Coronary artery (tissue), 2 donors: ENCODE measurements around the gene SOX18.

Experiments used
- DNase-seq: peaks from one replicate; pipeline ENCODE4 v3.0.0-alpha.2; 2017; ENCODE audit warnings: low spot score
- H3K27ac ChIP-seq, 2 donors: fragments of 200-600 bp; sonication (generic); one replicate each; pipeline ENCODE4 v1.5.1; 2016 to 2019
- H3K4me3 ChIP-seq: fragments of 200-600 bp; sonication (generic); 2 replicates; pipeline ENCODE4 v1.5.1; 2016; ENCODE audit warnings: mild to moderate bottlenecking, moderate library complexity
- CTCF ChIP-seq: fragments of 200-600 bp; sonication (generic); IDR thresholded peaks from one replicate; pipeline ENCODE4 v1.5.1; 2019; ENCODE audit warnings: antibody characterized with exemption

The SOX18 gene

DNA sequence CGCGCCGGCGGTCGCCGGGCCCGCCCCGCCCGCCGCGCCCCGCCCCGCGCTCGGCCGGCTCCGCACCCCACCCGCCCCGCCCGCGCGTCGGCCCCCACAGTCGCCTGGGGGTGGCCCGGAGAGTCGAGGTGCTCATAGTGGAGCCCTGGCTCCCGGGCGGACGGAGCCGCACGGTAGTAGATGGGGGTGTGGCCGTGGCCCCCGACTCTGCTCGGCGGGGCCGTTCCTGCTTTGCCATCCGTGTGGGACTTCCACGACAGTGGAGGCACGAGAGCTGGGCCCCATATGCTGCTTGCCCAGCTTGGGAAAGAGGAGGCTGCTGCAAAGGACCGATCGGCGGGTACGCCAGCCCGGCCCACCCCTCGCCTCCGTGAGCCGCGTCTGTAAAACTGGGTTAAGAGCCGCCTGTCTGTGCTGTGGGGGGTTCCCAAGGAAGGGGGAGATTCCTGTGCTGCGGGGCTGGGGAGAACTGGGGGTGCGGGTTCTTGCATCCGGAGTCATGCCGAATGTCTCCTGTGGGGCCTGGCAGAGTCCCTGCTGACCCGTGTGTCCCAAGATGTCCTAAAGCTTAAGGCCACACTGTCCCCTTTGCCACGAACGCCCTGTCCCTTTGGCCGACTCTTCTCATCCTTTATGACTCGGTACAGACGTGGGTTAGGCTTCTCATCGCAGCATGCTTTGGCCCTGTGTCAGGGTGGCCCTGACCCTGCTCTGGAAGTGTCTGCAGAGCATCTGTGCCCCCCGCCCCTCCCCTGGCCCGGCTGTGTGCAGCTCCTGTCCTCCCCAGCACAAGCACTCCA is 30.8 kb upstream of the SOX18 start, which contains the start of gene OPRL1:
OPRL1 (plus strand) TSS at position 70 of the 800 bp plus-strand sequence. CDS start 12,639 bp downstream, outside the sequence.
- H3K4me3 ChIP-seq, result peak within 1 kb of the TSS; percentile 80
- DNase-seq, result no peak
- H3K27ac ChIP-seq, result peak within 1 kb of the TSS; percentile 58 to 92
- TF ChIP-seq CTCF, result no peak

DNA sequence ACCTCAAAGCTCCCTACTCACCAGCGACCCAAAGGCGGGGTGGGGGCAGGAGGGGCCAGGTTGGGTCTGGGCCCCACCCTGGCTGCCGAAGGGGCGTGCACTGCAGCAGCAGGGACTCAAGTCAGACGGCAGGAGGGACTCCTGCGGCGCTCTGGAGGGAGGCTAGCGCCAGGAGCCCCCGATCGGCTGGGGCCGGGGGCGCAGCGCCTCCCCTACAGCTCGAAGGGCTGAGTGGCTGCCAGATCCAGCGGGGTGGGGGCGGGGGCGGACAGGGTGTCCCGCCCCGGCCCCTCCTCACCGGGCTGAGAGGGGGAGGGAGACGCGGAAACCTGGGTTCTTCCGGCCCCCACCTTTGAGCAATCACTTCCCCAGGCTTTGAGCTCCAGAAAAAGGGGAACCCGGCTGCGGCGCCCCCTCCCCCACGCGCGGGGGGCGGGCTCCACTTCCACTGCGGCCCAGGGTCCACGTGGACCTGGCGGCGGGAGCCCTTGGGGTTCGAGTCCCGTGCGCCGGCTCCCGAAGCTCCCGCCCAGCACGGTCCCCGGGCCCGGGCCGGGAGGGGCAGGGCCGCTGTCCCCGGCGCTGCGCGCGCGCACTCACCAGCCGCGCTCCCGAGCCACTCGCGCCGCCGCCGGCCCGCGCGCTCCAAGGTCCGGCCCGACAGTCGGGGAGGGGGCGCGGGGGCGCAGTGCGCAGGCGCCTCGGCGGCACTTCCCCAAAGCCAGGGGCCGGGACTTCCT is 30.0 kb upstream of the SOX18 start, which contains the start of gene RGS19:
RGS19 (minus strand) TSS at position 246 of the 740 bp plus-strand sequence. CDS start 2,632 bp downstream, outside the sequence.
- no peak for TF ChIP-seq CTCF
- peak within 1 kb of the TSS; percentile 80 for H3K4me3 ChIP-seq
- H3K27ac ChIP-seq, result peak within 1 kb of the TSS; percentile 58 to 92
- DNase-seq, result no peak

DNA sequence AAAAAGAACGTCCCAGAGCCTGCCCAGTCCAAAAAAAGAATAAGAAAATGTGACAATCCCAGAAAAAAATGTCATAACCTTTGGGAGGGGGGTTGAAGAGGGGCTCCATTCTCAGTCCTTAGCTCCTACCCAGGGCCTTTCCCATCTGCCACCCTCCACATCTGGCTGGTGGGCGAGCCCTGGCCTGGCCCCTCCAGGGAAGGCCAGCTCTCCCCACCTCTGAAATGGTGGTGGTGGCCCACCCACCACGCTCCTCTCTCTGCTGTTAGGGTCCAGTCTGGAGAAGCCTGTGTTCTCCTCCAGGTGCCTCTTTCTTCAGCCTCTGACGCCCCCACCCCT is 29.5 kb upstream of the SOX18 start:
- H3K4me3 ChIP-seq, result peak overlapping the region; percentile 80
- TF ChIP-seq CTCF, result no peak
- no peak for DNase-seq
- H3K27ac ChIP-seq, result peak overlapping the region; percentile 58 to 92

DNA sequence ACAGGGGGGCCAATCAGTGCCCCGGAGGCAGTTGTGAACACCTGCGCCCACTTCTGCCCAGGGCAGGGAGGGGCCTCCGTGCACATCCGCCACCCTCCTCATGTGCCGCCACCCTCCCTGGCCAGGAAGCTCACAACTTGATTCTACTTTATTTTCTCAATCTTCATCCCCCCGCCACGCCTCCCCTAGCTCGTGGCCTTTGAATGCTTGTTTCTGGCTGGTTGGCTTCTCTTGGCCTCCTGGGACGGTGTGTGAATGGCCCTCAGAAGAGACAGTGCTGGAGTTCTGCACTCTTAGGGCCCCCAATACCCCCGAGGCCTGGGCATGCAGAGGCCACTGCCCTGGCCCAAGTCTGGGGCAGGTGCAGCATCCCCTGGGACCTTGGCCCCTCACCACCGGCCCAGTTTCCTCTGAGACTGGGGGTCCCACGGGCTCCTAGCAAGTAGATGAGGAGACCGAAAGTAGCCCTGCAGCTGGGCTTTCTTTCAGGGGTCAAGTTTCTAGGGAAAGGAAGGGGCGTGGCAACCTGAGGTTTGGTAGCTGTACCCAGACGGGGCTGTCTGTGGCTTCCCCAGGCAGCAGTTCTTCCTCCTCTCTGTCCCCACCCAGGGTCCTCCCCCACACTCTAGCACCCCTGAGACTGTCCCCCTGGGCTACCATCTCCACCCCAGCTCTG is 28.6 kb upstream of the SOX18 start:
- Histone ChIP-seq H3K27ac (peak overlapping the region in 1 of 2 donors; percentile 92), H3K4me3 (peak overlapping the region; percentile 80)
- DNase-seq, result no peak
- TF ChIP-seq CTCF, result no peak

GRCh38 chr20:64077541-64077875 is 28.1 kb upstream of the SOX18 start:
- H3K4me3 ChIP-seq, result peak overlapping the region; percentile 80
- H3K27ac ChIP-seq, result peak overlapping the region in 1 of 2 donors; percentile 92
- no peak for TF ChIP-seq CTCF

GRCh38 chr20:64077094-64077493 is 27.7 kb upstream of the SOX18 start:
- H3K4me3 ChIP-seq, result peak overlapping the region; percentile 80
- H3K27ac ChIP-seq, result peak overlapping the region in 1 of 2 donors; percentile 92
- no peak for TF ChIP-seq CTCF
- no peak for DNase-seq

More at GRCh38 chr20:64077541-64077875, 28.1 kb upstream of the SOX18 start:
- no peak for DNase-seq
